Chondrocyte (in vitro differentiated cells): ENCODE data around the gene BCAS4. TPM values are rescaled to one million over a fixed set of nuclear protein-coding genes. Genes with fewer than 3 reads are reported as not detected.
A peak's percentile ranks its signal among the peaks of the same experiment; 100 is the strongest.

ENCODE experiments used
- DNase-seq: peaks from one replicate; pipeline ENCODE4 v3.0.0; 2021; ENCODE audit warnings: mixed read lengths, low spot score
- H3K27ac Mint-ChIP-seq: one replicate; pipeline ENCODE4 v1.8.0; 2021; ENCODE audit warnings: mild to moderate bottlenecking, moderate library complexity, mixed read lengths; ENCODE audit not compliant: unreplicated experiment
- H3K27me3 Mint-ChIP-seq: 2 replicates; pipeline ENCODE4 v1.8.0; 2021; ENCODE audit warnings: low read depth, mixed read lengths
- H3K36me3 Mint-ChIP-seq: 2 replicates; pipeline ENCODE4 v1.8.0; 2021; ENCODE audit warnings: low read depth, mixed read lengths
- H3K4me1 Mint-ChIP-seq: 2 replicates; pipeline ENCODE4 v1.8.0; 2021; ENCODE audit warnings: low read depth, mild to moderate bottlenecking, mixed read lengths
- H3K4me3 Mint-ChIP-seq: one replicate; pipeline ENCODE4 v1.8.0; 2021; ENCODE audit warnings: mild to moderate bottlenecking, moderate library complexity, mixed read lengths; ENCODE audit not compliant: unreplicated experiment
- H3K9me3 Mint-ChIP-seq: 2 replicates; pipeline ENCODE4 v1.8.0; 2021; ENCODE audit warnings: low read depth, mixed read lengths
- total RNA-seq: library from RNA; stranded (reverse); gene quantifications from 3 replicates; pipeline ENCODE4 v1.2.1, GENCODE V29; 2021
- TF ChIP-seq, protein P1 (sequence below): fragments of 200-600 bp; sonication (generic); IDR thresholded peaks from 2 replicates; pipeline ENCODE4 v1.5.0; 2021; ENCODE audit warnings: antibody characterized with exemption, mild to moderate bottlenecking, moderate library complexity

BCAS4 gene
- total RNA-seq, 1 donor from 2014 or later = 7.6 TPM

DNA sequence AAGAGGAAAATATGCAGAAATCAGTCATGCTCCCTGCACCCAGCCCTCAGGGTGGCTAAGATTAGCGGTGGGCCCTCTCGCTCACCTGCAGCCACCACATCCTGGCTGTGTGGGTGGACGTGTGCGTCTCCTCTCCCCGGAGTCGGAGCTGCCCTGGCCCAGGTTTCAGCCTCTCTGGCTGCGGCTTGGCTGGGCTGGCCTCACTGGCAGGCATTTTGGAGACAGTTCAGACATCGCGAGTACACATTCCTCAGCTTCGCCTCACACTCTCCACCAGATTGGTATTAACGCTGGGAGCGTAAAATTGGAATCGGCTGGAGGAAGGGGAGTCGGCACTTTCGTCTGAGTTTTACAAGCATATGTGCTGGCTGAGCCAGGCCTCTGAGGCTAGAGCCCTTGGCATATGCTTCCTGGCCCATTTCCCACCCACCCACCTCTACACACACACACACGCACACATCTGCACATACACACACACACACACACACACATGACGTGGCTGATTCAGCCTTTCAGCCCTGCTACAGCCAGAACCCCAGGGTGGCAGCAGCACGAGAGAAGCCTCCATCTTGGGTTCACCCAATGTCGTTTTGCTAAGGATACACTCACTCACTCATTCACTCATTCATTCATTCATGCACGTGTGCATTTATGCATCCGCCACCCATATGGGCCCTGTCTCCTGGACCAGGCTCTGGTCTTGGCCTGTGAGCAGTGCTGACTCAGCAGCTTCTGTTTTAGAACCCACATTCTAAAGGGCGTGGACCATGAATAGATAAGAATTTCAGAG, 42.9 kb downstream of the BCAS4 start:
- TF ChIP-seq, protein P1, sequence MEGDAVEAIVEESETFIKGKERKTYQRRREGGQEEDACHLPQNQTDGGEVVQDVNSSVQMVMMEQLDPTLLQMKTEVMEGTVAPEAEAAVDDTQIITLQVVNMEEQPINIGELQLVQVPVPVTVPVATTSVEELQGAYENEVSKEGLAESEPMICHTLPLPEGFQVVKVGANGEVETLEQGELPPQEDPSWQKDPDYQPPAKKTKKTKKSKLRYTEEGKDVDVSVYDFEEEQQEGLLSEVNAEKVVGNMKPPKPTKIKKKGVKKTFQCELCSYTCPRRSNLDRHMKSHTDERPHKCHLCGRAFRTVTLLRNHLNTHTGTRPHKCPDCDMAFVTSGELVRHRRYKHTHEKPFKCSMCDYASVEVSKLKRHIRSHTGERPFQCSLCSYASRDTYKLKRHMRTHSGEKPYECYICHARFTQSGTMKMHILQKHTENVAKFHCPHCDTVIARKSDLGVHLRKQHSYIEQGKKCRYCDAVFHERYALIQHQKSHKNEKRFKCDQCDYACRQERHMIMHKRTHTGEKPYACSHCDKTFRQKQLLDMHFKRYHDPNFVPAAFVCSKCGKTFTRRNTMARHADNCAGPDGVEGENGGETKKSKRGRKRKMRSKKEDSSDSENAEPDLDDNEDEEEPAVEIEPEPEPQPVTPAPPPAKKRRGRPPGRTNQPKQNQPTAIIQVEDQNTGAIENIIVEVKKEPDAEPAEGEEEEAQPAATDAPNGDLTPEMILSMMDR = no peak
- H3K36me3 Mint-ChIP-seq = peaks cover 3% of the 10 kb centered on the region
- DNase-seq = no peak
- H3K4me1 Mint-ChIP-seq = peaks cover 17% of the 10 kb centered on the region
- no peak overlapping the region for H3K4me3 Mint-ChIP-seq
- H3K9me3 Mint-ChIP-seq = no peaks in the 10 kb centered on the region
- H3K27ac Mint-ChIP-seq = peak overlapping the region; percentile 45
- H3K27me3 Mint-ChIP-seq = no peaks in the 10 kb centered on the region

DNA sequence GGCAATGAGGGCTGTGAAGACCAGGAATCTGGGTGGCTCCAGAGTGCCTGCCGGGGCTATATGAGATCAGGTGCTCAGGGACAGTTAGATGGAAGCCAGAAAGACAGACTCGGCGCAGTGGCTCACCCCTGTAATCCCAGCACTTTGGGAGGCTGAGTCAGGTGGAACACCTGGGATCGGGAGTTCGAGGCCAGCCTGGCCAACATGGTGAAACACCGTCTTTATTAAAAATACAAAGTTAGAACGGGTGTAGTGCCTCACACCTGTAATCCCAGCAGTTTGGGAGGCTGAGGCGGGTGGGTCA, 43.4 kb downstream of the BCAS4 start:
- no peak for DNase-seq
- Mint-ChIP-seq H3K9me3 (no peaks in the 10 kb centered on the region), H3K4me3 (no peak overlapping the region), H3K27ac (peak overlapping the region; percentile 45), H3K27me3 (no peaks in the 10 kb centered on the region), H3K4me1 (peaks cover 17% of the 10 kb centered on the region), H3K36me3 (no peaks in the 10 kb centered on the region)
- TF ChIP-seq, protein P1 = no peak

DNA sequence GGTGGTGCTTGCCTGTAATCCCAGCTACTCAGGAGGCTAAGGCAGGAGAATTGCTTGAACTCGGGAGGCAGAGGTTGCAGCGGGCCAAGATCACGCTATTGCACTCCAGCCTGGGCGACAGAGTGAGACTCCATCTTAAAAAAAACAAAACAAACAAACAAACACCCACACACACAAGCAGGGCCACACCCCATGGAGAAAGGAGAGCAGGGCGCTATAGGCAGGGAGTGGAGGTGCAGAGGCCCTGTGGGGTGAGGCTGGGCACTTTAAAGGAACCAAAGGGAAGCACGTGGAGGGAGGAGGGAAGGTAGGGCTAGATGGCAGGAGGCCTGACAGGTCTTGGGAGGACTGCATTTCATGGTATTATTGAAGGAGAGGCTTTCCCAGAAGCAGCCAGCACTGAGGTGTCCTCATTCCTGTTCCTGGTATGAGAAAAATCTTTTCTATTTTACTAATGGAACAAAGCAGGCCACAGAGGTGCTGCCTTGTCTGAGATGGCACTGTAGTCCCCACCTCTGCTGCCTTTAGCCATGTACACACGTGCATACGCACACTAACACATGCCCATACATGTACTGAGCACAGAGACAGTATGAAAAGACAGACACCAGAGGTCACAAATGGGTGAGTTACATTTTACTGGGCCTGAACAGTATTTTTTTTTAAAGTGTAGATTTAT, 44.0 kb downstream of the BCAS4 start:
- H3K36me3 Mint-ChIP-seq = no peaks in the 10 kb centered on the region
- H3K9me3 Mint-ChIP-seq = no peaks in the 10 kb centered on the region
- DNase-seq = no peak
- H3K4me3 Mint-ChIP-seq = no peak overlapping the region
- H3K27ac Mint-ChIP-seq = no peak overlapping the region
- TF ChIP-seq, protein P1 = no peak
- no peaks in the 10 kb centered on the region for H3K27me3 Mint-ChIP-seq
- H3K4me1 Mint-ChIP-seq = peaks cover 17% of the 10 kb centered on the region

DNA sequence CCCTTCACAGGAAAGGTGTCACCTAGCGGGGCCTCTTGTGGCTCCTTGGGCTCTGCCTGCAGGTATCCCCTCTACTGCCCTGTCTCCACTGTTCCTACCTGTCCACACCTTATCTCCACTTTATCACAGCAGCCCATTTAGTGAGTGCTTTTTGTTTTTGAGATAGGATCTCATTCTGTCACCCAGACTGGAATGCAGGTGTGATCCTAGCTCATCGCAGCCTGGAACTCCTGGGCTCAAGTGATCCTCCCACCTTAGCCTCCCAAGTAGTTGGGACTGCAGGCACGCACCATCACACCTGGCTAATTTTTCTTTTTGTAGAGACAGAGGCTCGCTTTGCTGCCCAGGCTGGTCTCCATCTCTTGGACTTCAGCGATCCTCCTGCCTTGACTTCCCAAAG, 48.0 kb downstream of the BCAS4 start:
- Mint-ChIP-seq H3K36me3 (no peaks in the 10 kb centered on the region), H3K9me3 (no peaks in the 10 kb centered on the region), H3K4me3 (no peak overlapping the region), H3K4me1 (peaks cover 18% of the 10 kb centered on the region), H3K27ac (no peak overlapping the region), H3K27me3 (no peaks in the 10 kb centered on the region)
- no peak for DNase-seq
- TF ChIP-seq, protein P1 = no peak

DNA sequence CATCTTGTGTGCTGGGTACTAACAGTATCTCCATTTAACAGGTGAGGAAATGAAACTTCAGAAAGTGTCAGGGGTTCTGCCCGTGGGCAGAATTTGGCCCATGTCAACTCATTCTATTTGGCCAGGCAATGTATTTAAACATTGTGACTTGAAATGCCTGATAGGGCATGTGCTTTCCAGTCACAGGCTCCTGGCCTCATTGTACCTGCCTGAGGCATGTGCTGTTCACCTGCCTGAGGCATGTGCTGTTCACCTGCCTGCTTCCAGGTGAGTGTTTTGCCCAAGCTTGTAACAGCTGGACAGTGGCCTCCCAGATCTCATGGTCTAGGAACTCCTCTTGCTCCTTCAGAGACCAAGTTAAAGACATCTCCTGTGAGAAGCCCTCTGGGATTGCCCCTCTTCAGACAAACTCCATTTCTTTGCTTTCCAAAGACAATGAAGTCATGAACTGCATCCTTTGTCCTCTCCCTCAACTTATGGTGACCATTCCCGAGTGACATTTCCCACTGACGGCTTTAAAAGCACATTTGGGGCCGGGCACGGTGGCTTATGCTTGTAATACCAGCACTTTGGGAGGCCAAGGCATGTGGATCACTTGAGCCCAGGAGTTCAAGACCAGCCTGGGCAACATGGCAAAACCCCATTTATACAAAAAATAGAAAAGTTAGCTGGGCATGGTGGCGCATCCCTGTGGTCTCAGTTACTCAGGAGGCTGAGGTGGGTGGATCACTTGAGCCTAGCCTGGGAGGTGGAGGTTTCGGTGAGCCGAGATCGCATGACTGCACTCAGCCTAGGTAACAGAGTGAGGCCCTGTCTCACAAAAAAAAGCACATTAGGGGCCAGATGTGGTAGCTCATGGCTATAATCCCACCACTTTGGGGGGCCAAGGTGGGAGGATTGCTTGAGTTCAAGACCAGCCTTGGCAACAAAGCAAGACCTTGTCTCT, 48.7 kb downstream of the BCAS4 start:
- Mint-ChIP-seq H3K36me3 (no peaks in the 10 kb centered on the region), H3K27ac (no peak overlapping the region), H3K4me3 (no peak overlapping the region), H3K4me1 (peaks cover 21% of the 10 kb centered on the region), H3K27me3 (no peaks in the 10 kb centered on the region), H3K9me3 (no peaks in the 10 kb centered on the region)
- TF ChIP-seq, protein P1 = no peak
- DNase-seq = no peak
